Measurements from ENCODE around the gene TKFC.

- TF ChIP-seq POLR2A (IDR thresholded peaks at IDR 0.05) (no peak), CTCF (IDR thresholded peaks at IDR 0.05) (no peak)
Measured at GRCh38 chr11:61309739-61310138, 23.3 kb upstream of the TKFC start.

Data from adrenal gland (tissue), 5 donors.